ENCODE measurements around the gene CFAP77.

CFAP77 gene

GRCh38 chr9:132546148-132547051 lies 136.4 kb downstream of the CFAP77 start:
- TF ChIP-seq ISL1 (CRISPR knock-in tag; IDR thresholded peaks at IDR 0.05) (0 out of 2 replicates have a peak, but pooled peaks have one; percentile 9), RARB (CRISPR knock-in tag; IDR thresholded peaks at IDR 0.05) (no peak), TCF4 (CRISPR knock-in tag; IDR thresholded peaks at IDR 0.05; ENCODE audit: borderline replicate concordance) (peak; percentile 54; the same call in 1 of the 2 replicates), TSHZ2 (CRISPR knock-in tag; IDR thresholded peaks at IDR 0.05) (peak; percentile 41), GLIS3 (CRISPR knock-in tag; IDR thresholded peaks at IDR 0.05) (no peak), CSRNP3 (CRISPR knock-in tag; IDR thresholded peaks at IDR 0.05) (no peak)
- peak; percentile 80 for ATAC-seq

GRCh38 chr9:132547052-132547431 lies 137.0 kb downstream of the CFAP77 start:
- no peak for TF ChIP-seq GLIS3 (CRISPR knock-in tag; IDR thresholded peaks at IDR 0.05)
- TF ChIP-seq CREB5 (CRISPR knock-in tag; IDR thresholded peaks at IDR 0.05; ENCODE audit: low read depth): no peak
- TF ChIP-seq ZFP3 (CRISPR knock-in tag; IDR thresholded peaks at IDR 0.05): no peak
- no peak for TF ChIP-seq ZNF8 (CRISPR knock-in tag; IDR thresholded peaks at IDR 0.05)
- no peak for TF ChIP-seq POU6F1 (CRISPR knock-in tag; IDR thresholded peaks at IDR 0.05; ENCODE audit: borderline replicate concordance, low read depth)
- TF ChIP-seq ZC3H10 (CRISPR knock-in tag; IDR thresholded peaks at IDR 0.05): no peak
- TF ChIP-seq TCF4 (CRISPR knock-in tag; IDR thresholded peaks at IDR 0.05; ENCODE audit: borderline replicate concordance): no peak
- TF ChIP-seq PPARA (CRISPR knock-in tag; IDR thresholded peaks at IDR 0.05; ENCODE audit: borderline replicate concordance): no peak
- no peak for TF ChIP-seq TOX (CRISPR knock-in tag; IDR thresholded peaks at IDR 0.05; ENCODE audit: borderline replicate concordance)
- TF ChIP-seq TSHZ2 (CRISPR knock-in tag; IDR thresholded peaks at IDR 0.05): no peak
- TF ChIP-seq RARB (CRISPR knock-in tag; IDR thresholded peaks at IDR 0.05): no peak
- no peak for TF ChIP-seq ISL1 (CRISPR knock-in tag; IDR thresholded peaks at IDR 0.05)
- TF ChIP-seq ESRRG (CRISPR knock-in tag; IDR thresholded peaks at IDR 0.05): no peak
- TF ChIP-seq CSDC2 (CRISPR knock-in tag; IDR thresholded peaks at IDR 0.05): no peak
- no peak for TF ChIP-seq ARNTL (CRISPR knock-in tag; IDR thresholded peaks at IDR 0.05; ENCODE audit: borderline replicate concordance, low read depth)
- TF ChIP-seq SNAI2 (CRISPR knock-in tag; IDR thresholded peaks at IDR 0.05): no peak
- TF ChIP-seq OSR1 (CRISPR knock-in tag; IDR thresholded peaks at IDR 0.05): no peak
- TF ChIP-seq ZNF70 (CRISPR knock-in tag; IDR thresholded peaks at IDR 0.05): no peak
- ATAC-seq: no peak

Data from SK-N-SH treated with all-trans-retinoic acid at 6 μM for 48 hours (cell line).